Retinal pigment epithelial cell (primary cell): ENCODE data around the gene ADIRF.
"Not testable (repeated sequence)": the region's sequence is repeated elsewhere in the genome, so short reads cannot be mapped to it uniquely, and the experiment has no call there.

Experiments used
- DNase-seq: peaks from one replicate; pipeline ENCODE4 v3.0.0-alpha.2; 2010; ENCODE audit warnings: low read depth
- H3K4me3 ChIP-seq: 2 replicates; pipeline ENCODE4 v1.5.1; 2011; ENCODE audit warnings: mild to moderate bottlenecking, low read length, control low read depth, moderate library complexity
- TF ChIP-seq, protein P1 (sequence below): conservative IDR thresholded peaks from 2 replicates; pipeline ENCODE4 v1.5.1; 2011; ENCODE audit warnings: low read depth, low read length, control low read depth, inconsistent platforms

Gene ADIRF

DNA sequence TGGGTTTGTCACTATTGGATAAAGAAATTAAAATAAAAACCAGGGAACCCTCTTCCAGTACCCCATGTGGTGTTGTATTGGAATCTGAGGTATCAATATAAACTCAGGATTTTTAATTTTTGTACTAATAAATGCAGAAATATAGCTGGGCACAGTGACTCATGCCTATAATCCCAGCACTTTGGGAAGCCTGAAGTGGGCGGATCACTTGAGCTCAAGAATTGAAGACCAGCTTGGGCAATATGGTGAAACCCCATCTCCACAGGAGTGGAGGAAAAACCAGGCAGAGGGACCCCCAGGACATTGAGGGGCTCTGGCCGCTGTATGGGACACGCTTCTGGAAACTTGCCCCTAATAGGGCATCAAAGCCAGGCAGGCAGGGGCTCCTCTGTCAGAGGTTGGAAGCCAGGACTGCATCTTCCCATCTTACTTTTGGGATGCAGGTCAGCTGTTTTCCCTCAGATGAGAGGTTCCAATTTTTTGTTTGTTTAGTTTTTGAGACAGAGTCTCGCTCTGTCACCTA is 11.1 kb downstream of the ADIRF start:
- no peak for DNase-seq
- TF ChIP-seq, protein P1, sequence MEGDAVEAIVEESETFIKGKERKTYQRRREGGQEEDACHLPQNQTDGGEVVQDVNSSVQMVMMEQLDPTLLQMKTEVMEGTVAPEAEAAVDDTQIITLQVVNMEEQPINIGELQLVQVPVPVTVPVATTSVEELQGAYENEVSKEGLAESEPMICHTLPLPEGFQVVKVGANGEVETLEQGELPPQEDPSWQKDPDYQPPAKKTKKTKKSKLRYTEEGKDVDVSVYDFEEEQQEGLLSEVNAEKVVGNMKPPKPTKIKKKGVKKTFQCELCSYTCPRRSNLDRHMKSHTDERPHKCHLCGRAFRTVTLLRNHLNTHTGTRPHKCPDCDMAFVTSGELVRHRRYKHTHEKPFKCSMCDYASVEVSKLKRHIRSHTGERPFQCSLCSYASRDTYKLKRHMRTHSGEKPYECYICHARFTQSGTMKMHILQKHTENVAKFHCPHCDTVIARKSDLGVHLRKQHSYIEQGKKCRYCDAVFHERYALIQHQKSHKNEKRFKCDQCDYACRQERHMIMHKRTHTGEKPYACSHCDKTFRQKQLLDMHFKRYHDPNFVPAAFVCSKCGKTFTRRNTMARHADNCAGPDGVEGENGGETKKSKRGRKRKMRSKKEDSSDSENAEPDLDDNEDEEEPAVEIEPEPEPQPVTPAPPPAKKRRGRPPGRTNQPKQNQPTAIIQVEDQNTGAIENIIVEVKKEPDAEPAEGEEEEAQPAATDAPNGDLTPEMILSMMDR: no peak
- H3K4me3 ChIP-seq: no peak overlapping the region

DNA sequence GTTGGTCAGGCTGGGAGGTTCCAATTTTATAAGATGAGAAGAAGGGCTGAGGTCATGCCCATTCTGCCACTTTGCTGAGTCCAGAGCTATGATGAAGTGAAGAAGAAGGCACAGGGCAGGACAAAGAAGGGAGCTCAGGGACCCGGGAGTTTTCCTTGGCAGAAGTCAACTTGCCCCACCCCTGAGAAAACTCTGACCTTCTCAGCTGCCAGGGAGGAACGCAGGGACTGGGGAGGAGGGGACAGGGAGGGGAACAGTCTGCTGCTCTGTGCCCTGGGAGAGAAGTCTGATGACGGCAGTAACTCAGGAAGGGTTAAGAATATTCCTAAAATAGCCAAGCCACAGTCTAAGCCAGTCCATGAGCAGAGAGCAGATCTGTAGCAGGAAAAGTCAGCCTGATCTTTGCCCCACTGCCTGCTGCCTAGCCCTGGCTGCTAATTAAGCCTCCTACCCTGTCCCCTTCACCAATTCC is 11.7 kb downstream of the ADIRF start:
- no peak overlapping the region for H3K4me3 ChIP-seq

DNA sequence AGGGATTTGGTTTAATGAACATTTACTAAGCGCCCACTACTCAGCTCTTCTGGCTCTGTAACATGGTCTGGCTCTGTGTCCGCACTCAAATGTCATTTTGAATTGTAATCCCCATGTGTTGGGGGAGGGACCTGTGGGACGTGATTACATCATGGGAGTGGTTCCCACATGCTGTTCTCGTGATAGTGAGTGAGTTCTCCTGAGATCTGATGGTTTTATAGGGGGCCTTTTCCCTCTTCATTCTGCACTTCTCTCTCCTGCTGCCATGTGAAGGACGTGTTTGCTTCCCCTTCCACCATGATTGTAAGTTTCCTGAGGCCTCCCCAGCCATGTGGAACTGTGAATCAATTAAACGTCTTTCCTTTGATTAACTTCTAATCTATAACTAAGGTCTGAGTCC is 12.7 kb downstream of the ADIRF start:
- H3K4me3 ChIP-seq, DNase-seq: not testable (repeated sequence)

More for the DNA sequence above, 11.7 kb downstream of the ADIRF start:
- TF ChIP-seq, protein P1: no peak
- DNase-seq: no peak

DNA sequence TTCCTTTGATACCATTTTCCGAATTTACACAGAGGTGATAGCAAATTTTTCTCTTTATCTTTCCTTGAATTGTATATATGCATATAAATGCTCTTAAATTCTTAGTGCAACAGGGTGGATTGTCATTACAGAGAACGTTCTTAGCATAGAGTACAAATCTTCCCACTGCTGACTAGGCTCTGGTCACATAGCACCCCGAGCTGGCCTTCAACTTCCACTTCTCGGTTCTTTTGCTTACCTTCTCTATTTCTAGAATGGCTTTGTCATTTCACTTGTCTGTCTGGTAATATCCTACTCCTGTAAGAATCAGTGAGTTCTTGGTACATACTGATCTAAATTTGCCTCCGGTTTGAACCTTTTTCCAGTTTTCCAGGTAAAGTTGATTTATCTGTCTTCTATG is 13.4 kb downstream of the ADIRF start:
- no peak for DNase-seq
- TF ChIP-seq, protein P1: no peak
- no peak overlapping the region for H3K4me3 ChIP-seq

GRCh38 chr10:86984498-86984897 is 16.2 kb downstream of the ADIRF start:
- DNase-seq: not testable (repeated sequence)

DNA sequence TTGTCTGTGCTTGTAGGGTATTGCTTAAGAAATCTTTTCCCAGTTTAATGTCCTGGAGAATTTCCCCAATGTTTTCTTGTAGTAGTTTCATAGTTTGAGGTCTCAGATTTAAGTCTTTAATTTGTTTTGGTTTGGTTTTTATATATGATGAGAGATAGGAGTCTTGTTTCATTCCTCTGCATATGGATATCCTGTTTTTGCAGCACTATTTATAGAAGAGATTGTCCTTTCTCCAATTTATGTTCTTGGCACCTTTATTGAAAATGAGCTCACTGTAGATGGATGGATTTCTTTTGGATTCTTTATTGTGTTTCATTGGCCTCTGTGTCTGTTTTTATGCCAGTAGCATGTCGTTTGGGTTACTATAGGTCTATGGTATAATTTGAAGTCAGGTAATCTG is 20.2 kb downstream of the ADIRF start:
- H3K4me3 ChIP-seq: no peak overlapping the region
- DNase-seq: no peak
- TF ChIP-seq, protein P1: no peak

More at GRCh38 chr10:86984498-86984897, 16.2 kb downstream of the ADIRF start:
- H3K4me3 ChIP-seq: not testable (repeated sequence)

DNA sequence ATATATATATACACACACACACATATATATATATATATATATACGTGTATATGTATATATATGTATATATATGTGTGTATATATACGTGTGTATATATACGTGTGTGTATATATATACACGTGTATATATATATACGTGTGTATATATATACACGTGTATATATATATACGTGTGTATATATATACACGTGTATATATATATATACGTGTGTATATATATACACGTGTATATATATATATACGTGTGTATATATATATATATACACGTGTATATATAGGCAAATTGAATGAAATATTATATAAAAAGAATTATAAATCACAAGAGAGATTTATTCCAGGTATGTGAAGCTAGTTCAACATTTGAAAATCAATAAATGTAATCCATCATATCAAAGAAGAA is 23.1 kb downstream of the ADIRF start:
- not testable (repeated sequence) for H3K4me3 ChIP-seq, DNase-seq

- no peak for DNase-seq
- TF ChIP-seq, protein P1: no peak
- H3K4me3 ChIP-seq: no peak overlapping the region
These were observed 24.2 kb downstream of the ADIRF start for GRCh38 chr10:86992456-86992855.

DNA sequence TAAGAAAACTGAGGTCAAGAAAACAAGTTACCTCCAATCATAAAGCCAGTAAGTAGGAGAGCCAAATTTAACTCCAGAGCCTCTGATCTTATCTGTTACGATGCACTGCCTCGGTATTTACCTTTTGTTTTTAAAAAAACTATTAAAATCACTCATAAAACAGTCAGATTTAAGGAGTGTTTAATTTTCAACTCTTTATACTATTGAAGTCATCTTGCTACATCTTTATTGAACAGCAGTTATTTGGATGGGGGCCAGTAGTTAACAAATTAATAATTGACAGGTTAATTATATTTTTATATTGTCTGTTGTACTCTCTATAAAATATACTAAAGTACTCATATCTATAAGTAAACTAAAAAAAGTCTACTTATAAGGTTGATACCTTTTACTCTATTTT is 24.6 kb downstream of the ADIRF start:
- DNase-seq: no peak
- H3K4me3 ChIP-seq: no peak overlapping the region
- TF ChIP-seq, protein P1: no peak

DNA sequence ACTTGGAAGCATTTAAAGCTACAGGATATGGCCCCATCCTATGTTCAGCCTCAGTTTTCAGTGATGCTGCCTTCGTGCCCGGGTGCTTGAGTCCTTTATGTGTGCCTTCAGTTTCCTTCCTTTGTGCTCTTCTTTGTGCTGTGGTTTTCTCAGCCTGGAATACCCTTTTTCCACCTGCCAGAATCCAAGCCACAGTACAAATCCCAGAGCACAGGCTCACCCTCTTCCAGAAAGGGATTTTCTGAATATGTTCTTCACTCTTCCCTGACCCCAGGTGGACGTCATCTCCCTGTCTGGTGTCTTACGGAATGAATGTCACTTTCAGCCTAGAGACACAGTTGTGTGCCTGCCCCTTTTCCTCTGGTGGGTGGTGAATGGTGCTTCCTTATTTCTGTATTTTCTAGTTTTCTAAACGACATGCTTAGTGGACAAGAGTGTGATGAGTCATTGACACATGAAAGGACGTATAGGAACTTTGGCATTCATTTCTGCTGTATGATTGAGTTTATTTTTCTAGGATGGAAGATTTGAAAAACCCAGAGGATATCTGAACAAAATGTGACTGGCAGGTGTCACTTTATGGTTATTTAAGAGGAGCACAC is 31.6 kb downstream of the ADIRF start:
- H3K4me3 ChIP-seq, DNase-seq: not testable (repeated sequence)
